AG04449 (cell line): ENCODE measurements around the gene MIOX.

Source experiments
- CTCF ChIA-PET: fragments of 350-600 bp; formaldehyde crosslinking; extraction: SDS; loops from one replicate; lab custom pipeline; 2021; ENCODE audit warnings: antibody characterized with exemption; lab: Yijun Ruan, JAX
- POLR2A ChIA-PET: fragments of 400-600, 350-600 bp; formaldehyde crosslinking; extraction: SDS; loops from one replicate; lab custom pipeline; 2020; ENCODE audit warnings: antibody characterized with exemption, inconsistent platforms; lab: Yijun Ruan, JAX
- DNase-seq: peaks from one replicate; pipeline ENCODE4 v3.0.0-alpha.2; 2010; ENCODE audit warnings: low read depth, low spot score
- H3K4me3 ChIP-seq: 2 replicates; pipeline ENCODE4 v1.5.1; 2011; ENCODE audit warnings: low read depth, mild to moderate bottlenecking, control low read depth, low read length
- TF ChIP-seq, protein P1 (sequence below): IDR thresholded peaks from one replicate; pipeline ENCODE4 v1.5.1; 2011; ENCODE audit warnings: mild to moderate bottlenecking, moderate library complexity, low read length, control low read depth, inconsistent platforms; ENCODE audit not compliant: insufficient read depth; ENCODE audit errors: missing control alignments

The MIOX gene

DNA sequence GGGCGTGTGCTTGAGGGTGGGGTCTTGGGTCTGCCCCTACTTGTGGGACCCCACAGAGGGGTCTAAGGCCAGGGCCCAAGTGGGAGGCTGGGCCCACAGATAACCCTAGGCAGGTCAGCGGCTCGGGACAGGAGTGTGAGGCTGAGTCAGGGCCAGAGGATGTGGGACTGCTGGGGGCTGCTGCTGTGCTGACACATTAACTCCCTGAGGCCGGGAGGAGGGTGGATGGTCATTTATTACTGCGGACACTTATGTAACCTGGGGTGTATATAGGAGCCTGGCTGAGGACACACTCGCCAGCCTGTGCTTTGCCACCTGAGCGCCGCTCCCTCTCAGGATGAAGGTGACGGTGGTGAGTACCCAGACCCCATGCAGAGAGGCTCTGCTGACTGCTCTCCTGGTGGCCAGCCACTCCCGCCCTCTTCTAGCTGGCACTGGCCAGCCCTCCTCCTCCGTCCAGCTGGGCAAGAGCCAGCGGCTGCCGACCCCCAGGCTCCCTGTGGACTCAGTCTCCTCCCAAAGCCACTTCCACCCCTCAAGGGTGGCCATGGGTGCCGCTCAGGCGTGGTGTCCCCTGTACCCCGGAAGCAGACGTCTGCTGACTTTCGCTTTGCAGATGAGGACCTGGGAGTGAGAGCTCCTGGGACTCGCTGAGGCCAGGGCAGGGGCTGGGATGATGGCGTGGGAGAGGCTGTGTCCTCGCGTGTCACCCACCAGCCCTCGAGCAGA, at the start of gene MIOX:
Gene MIOX, plus strand, starts transcription at position 299 of the 729 bp plus-strand sequence. Its CDS starts 39 bp downstream, at position 338.
- ChIA-PET POLR2A (interaction anchor here (0.5 to 1.2 kb wide), 4 partner anchors 21 to 215 kb away, joined by 3 to 4 read pairs (median 3); partner anchors contain the start of genes LMF2 and SCO2), CTCF (interaction anchor here (3.8 kb wide), 1 partner anchor 11 kb away, joined by 24 read pairs; no protein-coding TSS in a partner anchor)
- no peak within 1 kb of the TSS for H3K4me3 ChIP-seq
- DNase-seq = no peak
- TF ChIP-seq, protein P1, sequence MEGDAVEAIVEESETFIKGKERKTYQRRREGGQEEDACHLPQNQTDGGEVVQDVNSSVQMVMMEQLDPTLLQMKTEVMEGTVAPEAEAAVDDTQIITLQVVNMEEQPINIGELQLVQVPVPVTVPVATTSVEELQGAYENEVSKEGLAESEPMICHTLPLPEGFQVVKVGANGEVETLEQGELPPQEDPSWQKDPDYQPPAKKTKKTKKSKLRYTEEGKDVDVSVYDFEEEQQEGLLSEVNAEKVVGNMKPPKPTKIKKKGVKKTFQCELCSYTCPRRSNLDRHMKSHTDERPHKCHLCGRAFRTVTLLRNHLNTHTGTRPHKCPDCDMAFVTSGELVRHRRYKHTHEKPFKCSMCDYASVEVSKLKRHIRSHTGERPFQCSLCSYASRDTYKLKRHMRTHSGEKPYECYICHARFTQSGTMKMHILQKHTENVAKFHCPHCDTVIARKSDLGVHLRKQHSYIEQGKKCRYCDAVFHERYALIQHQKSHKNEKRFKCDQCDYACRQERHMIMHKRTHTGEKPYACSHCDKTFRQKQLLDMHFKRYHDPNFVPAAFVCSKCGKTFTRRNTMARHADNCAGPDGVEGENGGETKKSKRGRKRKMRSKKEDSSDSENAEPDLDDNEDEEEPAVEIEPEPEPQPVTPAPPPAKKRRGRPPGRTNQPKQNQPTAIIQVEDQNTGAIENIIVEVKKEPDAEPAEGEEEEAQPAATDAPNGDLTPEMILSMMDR = no peak

DNA sequence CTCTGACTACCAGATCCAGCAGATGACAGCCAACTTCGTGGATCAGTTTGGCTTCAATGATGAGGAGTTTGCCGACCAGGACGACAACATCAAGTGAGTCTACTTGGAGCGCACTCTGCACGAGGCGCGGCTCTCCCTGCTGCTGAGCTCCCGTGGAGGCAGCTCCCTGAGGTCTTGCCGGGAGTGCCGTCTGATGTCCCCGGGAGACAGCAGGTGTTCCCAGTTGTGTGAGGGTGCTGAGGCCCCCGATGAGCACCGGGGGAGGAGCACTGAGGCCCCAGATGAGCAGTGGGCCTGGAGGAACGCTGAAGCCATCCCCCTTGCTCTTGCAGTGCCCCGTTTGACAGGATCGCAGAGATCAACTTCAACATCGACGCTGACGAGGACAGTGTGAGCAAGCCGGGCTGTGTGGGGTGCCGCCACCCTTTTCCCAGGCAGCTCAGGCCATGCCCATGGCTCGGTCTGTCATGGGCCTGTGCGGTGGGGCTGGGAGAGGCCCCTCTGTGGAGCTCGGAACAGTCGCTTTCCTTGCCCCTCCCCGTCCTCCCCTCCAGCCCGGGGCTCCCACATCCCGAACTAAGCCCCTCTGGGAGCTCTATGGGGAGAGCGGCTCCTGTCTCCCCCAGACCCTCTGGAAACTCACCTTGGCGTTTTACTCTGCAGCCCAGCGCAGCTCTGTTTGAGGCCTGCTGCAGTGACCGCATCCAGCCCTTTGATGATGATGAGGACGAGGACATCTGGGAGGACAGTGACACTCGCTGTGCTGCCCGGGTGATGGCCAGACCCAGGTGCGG, 49.0 kb upstream of the MIOX start:
- H3K4me3 ChIP-seq = no peak overlapping the region
- CTCF ChIA-PET = no interaction called here
- POLR2A ChIA-PET = no interaction called here
- no peak for DNase-seq
- TF ChIP-seq, protein P1 = no peak

DNA sequence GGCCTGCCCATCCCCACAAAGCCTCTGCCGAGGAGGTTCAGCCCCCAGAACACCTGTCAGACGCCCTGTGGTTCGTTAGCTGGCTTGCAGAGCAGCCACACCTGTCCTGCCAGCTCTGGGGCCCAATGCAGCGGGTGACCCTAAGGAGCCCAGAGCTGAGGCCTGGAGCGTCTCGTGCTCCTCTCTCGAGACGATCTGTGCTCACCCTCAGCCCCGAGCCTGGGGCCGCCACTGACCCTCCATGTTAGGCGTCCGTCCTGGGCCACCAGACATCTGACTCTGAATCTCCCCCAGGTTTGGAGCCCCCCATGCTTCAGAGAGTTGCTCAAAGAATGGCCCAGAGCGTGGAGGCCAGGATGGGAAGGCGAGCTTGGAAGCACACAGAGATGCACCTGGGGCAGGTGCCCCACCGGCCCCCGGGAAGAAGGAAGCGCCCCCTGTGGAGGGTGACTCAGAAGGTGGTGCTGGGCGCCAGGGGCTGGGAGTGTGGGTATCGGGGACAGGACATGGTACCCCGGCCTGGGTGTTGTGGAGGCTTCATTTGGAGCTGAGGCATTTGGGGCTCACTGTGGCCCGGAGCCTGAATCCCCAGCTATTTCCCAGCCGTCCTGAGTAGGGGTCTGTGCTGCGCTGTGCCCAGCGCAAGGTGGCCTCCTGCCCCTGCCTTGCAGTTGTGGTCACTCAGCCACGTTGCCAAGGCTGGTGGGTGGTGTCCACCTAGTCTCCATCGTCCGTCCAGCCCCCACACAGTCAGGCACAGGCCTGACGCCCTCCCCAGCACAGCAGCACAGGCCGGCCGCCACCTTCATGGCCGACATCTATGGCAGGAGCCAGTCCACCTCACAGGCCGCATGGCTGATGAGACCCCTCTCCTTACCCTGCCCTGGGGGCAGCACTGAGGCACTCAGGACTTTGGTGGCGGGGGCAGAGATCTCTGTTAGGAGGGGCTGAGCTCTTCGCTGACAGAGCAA, 48.1 kb upstream of the MIOX start:
- no peak overlapping the region for H3K4me3 ChIP-seq
- ChIA-PET POLR2A (no interaction called here), CTCF (no interaction called here)
- TF ChIP-seq, protein P1 = no peak
- DNase-seq = no peak

DNA sequence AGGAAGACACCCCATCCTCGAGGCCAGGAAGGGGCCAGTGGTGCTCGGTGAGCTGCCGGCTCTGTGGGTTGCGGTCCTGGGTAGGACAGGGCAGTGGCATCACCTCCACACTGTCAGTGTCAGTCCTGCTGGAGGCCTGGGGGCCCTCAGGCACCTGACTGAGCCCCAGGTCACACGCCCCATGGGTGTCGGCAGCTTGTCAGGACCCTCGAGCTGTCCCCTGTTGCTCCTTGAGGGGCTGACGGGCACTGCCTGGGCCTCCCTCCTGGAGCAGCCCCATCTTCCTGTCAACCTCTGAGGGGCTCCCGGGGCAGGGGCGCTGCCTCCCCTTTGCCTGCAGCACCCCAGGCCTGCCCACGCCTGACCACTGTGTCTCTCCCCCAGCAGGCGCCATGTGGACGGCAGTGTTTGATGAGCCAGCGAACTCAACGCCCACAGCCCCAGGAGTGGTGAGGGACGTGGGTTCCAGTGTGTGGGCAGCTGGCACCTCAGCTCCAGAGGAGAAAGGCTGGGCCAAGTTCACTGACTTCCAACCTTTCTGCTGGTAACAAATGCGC, 47.3 kb upstream of the MIOX start:
- no peak for DNase-seq
- CTCF ChIA-PET = no interaction called here
- H3K4me3 ChIP-seq = no peak overlapping the region
- POLR2A ChIA-PET = no interaction called here
- TF ChIP-seq, protein P1 = no peak

DNA sequence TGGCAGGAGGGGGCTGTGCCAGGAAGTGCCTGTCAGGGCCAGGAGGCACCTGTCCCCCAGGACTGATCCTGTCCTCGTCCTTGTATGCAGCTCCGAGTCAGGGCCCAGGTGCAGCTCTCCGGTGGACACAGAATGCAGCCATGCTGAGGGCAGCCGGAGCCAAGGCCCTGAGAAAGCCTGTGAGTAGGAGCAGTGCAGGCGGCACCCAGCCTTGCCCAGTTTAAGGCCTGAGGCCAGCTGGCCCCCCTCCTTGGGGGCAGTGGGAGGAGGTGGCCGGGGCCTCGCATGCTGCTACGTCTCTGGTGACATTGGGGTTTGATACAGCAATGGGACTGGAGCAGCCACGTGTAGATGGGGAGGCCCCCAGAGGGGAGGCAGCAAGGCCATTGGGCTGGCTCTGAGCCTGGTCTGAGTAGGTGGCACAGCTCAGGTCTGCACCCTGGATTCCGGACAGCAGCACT, 46.8 kb upstream of the MIOX start:
- TF ChIP-seq, protein P1 = no peak
- no peak for DNase-seq
- CTCF ChIA-PET = interaction anchor here (0.6 kb wide), 1 partner anchor 197 kb away, joined by 3 read pairs; no protein-coding TSS in a partner anchor
- no peak overlapping the region for H3K4me3 ChIP-seq
- POLR2A ChIA-PET = no interaction called here
